ENCODE measurements around the gene ADAMTS10. TPM values are rescaled to one million over a fixed set of nuclear protein-coding genes. Genes with fewer than 3 reads are reported as not detected.

ADAMTS10 gene
- total and polyA plus RNA-seq, 2 of the 13 experiments (the other 11 are each of a cell fraction or from before 2014, with no cell fraction given): 0.49 to 1.7 TPM

DNA sequence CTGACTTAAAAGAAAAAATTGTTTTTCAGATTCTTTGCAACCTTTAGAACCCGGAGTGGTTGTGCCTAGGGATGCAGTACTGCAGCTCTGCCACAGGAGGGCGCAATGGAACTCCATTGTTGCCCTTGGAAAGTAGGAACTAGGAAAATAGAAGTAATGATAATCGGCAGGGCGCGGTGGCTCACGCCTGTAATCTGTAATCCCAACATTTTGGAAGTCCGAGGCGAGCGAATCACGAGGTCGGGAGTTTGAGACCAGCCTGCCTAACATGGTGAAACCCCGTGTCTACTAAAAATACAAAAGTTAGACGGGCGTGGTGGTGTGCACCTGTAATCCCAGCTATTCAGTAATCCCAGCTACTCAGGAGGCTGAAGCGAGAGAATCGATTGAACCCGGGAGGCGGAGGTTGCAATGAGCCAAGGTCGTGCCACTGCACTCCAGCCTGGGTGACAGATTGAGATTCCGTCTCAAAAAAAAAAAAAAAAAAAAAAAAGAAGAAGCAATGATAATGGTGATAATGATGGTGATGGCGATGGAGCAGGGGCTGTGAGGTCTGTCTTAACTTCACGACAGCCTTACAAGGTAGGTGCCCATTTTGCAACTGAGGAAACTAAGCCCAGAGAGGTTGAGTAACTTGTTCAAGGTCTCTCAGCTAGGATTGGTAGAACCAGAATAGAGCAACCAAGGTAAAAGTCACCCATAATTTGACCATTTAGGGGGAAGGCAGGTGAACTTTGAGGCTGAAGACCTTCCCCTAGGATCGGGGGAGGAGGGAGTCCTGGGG, 5.5 kb upstream of the ADAMTS10 start (continued):
- TF ChIP-seq TEAD3 (CRISPR knock-in tag; optimal IDR thresholded peaks at IDR 0.05; ENCODE audit: borderline replicate concordance) (peak; percentile 20), RXRB (CRISPR knock-in tag; IDR thresholded peaks at IDR 0.05; ENCODE audit: borderline replicate concordance) (peak; percentile 40; the same call in 1 of the 2 replicates), IRF2 (CRISPR knock-in tag; IDR thresholded peaks at IDR 0.05) (0 out of 2 replicates have a peak, but pooled peaks have one; percentile 45), ZNF891 (CRISPR knock-in tag; IDR thresholded peaks at IDR 0.05) (no peak), TAF15 (IDR thresholded peaks at IDR 0.05; ENCODE audit: low read depth, low read length, poor library complexity, severe bottlenecking) (no peak), SOX13 (IDR thresholded peaks at IDR 0.05) (no peak), SOX13 (CRISPR knock-in tag; conservative IDR thresholded peaks at IDR 0.05 in 1 of 2, IDR thresholded peaks at IDR 0.05 in 1 of 2) (peak in 1 of 2 experiments; percentile 21; a peak in 1 of 4 replicates), PAF1 (CRISPR knock-in tag; IDR thresholded peaks at IDR 0.05) (no peak), REPIN1 (CRISPR knock-in tag; IDR thresholded peaks at IDR 0.05; ENCODE audit: borderline replicate concordance, low read depth) (0 out of 2 replicates have a peak, but pooled peaks have one; percentile 41), ELF3 (CRISPR knock-in tag; IDR thresholded peaks at IDR 0.05) (peak; percentile 27; the same call in 1 of the 2 replicates), ZNF589 (CRISPR knock-in tag; conservative IDR thresholded peaks at IDR 0.05) (no peak), ZNF235 (CRISPR knock-in tag; IDR thresholded peaks at IDR 0.05; ENCODE audit: borderline replicate concordance) (no peak), KDM4B (CRISPR knock-in tag; IDR thresholded peaks at IDR 0.05) (no peak), KDM6A (CRISPR knock-in tag; IDR thresholded peaks at IDR 0.05; ENCODE audit: low read depth) (no peak), ZNF878 (CRISPR knock-in tag; IDR thresholded peaks at IDR 0.05) (no peak), KDM2A (CRISPR knock-in tag; IDR thresholded peaks at IDR 0.05; ENCODE audit: borderline replicate concordance, low read depth) (peak; percentile 24; the same call in 1 of the 2 replicates), FOSL2 (CRISPR knock-in tag; IDR thresholded peaks at IDR 0.05) (peak; percentile 42), HOXA5 (CRISPR knock-in tag; IDR thresholded peaks at IDR 0.05) (no peak), ZNF124 (CRISPR knock-in tag; IDR thresholded peaks at IDR 0.05) (no peak), RAD21 (CRISPR knock-in tag; IDR thresholded peaks at IDR 0.05) (peak; percentile 73), CCDC6 (CRISPR knock-in tag; IDR thresholded peaks at IDR 0.05) (no peak)
- TF ChIP-seq, protein P1, sequence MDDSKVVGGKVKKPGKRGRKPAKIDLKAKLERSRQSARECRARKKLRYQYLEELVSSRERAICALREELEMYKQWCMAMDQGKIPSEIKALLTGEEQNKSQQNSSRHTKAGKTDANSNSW (CRISPR knock-in tag; IDR thresholded peaks at IDR 0.05; ENCODE audit: borderline replicate concordance): no peak
- TF ChIP-seq, protein P2, sequence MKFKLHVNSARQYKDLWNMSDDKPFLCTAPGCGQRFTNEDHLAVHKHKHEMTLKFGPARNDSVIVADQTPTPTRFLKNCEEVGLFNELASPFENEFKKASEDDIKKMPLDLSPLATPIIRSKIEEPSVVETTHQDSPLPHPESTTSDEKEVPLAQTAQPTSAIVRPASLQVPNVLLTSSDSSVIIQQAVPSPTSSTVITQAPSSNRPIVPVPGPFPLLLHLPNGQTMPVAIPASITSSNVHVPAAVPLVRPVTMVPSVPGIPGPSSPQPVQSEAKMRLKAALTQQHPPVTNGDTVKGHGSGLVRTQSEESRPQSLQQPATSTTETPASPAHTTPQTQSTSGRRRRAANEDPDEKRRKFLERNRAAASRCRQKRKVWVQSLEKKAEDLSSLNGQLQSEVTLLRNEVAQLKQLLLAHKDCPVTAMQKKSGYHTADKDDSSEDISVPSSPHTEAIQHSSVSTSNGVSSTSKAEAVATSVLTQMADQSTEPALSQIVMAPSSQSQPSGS (CRISPR knock-in tag; IDR thresholded peaks at IDR 0.05): 0 out of 2 replicates have a peak, but pooled peaks have one; percentile 39
- TF ChIP-seq, protein P3, sequence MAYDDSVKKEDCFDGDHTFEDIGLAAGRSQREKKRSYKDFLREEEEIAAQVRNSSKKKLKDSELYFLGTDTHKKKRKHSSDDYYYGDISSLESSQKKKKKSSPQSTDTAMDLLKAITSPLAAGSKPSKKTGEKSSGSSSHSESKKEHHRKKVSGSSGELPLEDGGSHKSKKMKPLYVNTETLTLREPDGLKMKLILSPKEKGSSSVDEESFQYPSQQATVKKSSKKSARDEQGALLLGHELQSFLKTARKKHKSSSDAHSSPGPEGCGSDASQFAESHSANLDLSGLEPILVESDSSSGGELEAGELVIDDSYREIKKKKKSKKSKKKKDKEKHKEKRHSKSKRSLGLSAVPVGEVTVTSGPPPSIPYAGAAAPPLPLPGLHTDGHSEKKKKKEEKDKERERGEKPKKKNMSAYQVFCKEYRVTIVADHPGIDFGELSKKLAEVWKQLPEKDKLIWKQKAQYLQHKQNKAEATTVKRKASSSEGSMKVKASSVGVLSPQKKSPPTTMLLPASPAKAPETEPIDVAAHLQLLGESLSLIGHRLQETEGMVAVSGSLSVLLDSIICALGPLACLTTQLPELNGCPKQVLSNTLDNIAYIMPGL (CRISPR knock-in tag; IDR thresholded peaks at IDR 0.05; ENCODE audit: borderline replicate concordance in 1 of 2, low read depth in 1 of 2): peak in 1 of 2 experiments; percentile 20; a peak in 1 of 4 replicates

Data from HepG2 (cell line).